DMS 273 (cell line): ENCODE measurements around the gene ZC3H7B.
A peak's percentile ranks its signal among the peaks of the same experiment; 100 is the strongest.
"Not testable (repeated sequence)": the region's sequence is repeated elsewhere in the genome, so short reads cannot be mapped to it uniquely, and the experiment has no call there.

ENCODE experiments used
- DNase-seq: peaks from one replicate; lab custom pipeline; 2025; ENCODE audit not compliant: unreplicated experiment; lab: John Stamatoyannopoulos, UW

ZC3H7B gene, protein sequence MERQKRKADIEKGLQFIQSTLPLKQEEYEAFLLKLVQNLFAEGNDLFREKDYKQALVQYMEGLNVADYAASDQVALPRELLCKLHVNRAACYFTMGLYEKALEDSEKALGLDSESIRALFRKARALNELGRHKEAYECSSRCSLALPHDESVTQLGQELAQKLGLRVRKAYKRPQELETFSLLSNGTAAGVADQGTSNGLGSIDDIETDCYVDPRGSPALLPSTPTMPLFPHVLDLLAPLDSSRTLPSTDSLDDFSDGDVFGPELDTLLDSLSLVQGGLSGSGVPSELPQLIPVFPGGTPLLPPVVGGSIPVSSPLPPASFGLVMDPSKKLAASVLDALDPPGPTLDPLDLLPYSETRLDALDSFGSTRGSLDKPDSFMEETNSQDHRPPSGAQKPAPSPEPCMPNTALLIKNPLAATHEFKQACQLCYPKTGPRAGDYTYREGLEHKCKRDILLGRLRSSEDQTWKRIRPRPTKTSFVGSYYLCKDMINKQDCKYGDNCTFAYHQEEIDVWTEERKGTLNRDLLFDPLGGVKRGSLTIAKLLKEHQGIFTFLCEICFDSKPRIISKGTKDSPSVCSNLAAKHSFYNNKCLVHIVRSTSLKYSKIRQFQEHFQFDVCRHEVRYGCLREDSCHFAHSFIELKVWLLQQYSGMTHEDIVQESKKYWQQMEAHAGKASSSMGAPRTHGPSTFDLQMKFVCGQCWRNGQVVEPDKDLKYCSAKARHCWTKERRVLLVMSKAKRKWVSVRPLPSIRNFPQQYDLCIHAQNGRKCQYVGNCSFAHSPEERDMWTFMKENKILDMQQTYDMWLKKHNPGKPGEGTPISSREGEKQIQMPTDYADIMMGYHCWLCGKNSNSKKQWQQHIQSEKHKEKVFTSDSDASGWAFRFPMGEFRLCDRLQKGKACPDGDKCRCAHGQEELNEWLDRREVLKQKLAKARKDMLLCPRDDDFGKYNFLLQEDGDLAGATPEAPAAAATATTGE

DNA sequence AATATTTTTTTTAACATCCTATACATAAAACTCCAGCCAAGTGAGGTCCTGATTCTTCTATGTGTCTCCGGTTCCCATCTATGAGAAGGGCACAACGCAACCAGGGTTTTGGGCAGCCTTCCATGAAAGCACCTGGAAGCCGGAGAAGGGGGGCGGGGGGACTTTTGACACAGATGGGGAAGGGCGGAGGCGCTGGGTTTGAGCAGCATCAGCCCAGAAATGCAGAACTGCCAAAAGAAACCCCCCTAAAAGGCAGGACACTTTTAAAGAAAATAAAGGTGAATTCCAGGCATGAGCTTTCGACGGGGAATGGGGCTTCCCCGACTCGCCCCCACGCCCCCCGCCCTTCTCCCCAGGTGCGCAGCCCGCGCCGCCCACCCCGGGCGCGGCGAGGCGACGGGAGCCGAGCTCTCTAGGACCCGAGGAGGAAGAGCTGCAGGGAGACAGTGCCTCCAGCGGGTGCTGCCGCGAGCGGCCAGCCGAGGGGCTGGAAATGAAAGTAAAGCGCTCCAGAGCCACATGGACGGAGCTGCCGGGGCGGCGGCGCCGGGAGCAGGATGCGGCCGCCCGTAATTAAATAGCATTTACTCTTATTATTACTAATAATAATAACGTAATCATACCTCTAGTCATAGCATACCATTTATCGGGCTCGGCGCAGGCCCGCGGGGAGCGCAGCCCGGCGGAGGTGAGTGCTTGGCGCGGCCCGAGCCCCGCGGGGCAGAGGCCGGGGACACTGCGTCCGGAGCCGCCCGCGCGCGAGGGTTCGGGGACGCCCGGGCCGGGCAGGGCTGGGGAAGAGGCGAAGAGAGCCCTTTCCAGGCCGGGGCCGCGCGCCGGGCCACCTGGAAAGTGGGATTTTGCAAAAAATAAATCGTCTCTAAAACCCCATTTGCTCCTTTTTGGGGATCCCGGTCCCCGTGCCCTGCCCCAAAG is at the start of gene ZC3H7B:
Gene ZC3H7B (plus strand): TSS at position 441 of the 936 bp plus-strand sequence. CDS start 19,136 bp downstream, outside the sequence.
- peak; percentile 88 for DNase-seq

DNA sequence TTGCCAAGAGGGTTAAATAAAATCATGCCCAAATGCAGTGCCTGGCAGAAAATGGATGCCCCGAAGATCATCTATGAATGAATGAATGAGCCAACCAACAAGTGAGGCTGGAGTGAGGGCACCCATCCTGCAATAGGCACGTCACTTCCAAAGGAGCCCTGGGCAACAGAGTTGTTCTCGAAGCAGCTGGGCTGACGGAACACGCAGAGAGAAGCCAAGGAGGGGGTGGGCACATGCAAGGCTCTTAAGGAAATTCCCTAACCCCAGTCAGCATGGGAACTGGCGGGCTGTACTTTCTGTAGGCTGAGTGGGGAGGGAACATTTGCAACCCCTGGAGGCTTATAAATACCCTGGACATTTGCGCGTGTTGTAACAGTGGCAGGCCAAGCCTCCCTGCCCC is 49.0 kb upstream of the ZC3H7B start:
- no peak for DNase-seq

DNA sequence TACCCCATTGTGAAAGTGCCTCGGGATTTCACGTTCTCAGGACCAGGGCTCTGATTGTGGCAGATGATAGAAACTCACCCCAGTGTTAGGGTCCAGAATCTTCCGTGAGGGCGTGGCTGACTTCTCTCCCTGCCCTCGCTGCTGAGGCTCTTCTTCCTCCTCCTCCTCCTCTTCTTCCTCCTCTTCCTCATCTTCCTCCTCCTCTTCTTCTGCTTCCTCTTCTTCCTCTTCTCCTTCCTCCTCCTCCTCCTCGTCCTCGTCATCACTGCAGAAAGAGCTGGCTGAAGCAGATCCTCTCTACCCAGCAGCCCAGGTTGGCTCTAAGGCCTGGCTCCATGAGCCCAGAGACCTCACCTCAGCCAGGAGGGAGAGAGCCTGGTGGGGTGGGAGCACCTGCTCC is 47.1 kb upstream of the ZC3H7B start:
- DNase-seq, result no peak

DNA sequence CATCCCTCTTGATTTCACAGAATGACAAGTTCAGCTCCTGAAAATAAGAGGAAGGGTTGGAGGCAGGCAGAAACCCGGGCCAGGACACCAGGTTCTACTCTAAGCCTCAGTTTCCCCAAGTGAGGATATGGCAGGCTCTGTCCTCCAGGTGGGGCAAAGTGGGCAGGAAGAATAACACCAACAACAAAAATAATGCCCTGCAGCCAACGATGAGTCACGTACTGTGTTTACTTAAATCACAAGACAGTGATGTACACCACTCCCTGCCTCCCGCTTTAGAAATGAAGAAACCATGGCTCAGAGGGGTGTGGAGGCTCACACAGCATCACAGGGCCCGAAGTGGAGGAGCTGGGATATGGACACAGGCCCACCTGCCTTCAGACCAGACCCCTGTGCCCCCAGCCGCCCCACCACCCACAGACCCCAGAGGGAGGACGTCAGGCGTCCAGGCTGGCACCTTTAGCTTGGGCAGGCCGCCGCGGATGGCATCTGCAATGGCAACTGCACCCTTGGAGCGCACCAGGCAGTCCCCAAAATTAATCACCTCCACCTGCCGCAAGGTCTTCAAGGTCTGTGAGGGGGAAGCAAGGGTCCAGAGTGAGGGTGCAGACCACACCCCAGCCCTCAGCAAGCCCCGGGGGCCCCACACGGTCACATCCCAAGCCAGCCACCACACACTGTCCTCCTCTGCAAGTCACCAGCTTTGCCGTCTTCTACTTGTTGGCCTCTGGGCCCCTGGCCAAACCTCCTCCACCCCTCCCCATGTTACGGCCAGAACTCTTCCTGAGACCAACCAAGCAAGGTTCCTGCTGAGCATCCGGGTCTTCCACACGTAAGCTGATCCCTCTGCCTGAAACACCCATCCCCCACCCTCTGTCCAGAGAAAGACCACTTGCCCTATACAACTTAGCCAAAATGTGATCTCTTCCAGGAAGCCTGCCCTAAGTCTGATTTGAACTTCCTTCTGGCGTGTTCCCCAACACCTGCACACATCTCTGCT is 44.8 kb upstream of the ZC3H7B start:
- DNase-seq, result no peak

DNA sequence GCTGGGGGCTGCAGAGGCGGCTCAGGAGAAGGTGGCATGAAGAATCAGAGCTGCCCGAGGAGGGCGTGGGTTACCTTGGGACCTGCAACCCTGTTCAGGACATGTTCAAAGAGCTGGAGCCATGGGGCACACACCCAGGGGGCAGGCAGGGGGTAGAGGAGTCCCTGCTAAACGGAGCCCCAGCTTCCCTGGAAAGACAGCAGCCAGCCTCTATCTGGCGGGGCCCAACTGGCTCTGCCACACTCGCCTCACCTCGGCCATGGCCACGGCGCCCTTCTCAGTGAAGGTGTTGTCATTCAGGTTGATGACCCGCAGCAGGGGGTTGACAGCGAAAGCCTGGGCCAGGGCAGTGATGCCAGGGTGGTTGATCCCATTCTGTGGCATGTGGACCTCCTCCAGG is 43.6 kb upstream of the ZC3H7B start:
- no peak for DNase-seq

DNA sequence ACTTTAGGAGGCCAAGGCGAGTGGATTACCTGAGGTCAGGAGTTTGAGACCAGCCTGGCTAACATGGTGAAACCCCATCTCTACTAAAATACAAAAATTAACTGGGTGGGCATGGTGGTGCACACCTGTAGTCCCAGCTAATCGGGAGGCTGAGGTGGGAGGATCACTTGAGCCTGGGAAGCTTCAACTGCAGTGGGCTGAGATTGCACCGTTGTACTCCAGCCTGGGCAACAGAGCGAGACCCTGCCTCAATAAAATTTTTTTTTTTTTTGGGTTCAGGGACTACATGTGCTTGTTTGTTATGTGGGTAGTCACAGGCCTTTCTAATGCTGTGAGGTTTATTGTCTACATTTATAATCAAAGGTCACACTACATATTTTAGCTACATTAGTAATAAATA is 41.6 kb upstream of the ZC3H7B start:
- DNase-seq, result not testable (repeated sequence)

DNA sequence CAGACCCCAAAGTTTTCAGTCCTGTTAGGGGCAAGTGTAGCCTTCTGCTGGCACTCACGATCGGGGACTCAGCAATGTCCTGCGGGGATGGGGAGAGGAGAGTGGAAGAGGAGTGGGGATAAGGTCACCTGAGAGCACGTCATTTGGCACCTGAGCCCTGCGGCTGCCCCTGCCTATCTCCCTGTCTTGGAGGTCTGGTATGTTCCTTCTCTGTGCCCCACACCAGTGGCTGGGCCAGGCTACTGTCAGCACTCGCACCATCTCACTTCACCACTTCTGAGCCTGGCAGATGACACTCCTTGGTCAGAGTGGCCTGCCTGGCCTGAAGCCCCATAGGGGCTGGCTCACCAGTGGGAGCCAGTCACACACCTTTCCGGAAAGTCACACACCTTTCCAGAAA is 40.5 kb upstream of the ZC3H7B start:
- DNase-seq, result no peak

DNA sequence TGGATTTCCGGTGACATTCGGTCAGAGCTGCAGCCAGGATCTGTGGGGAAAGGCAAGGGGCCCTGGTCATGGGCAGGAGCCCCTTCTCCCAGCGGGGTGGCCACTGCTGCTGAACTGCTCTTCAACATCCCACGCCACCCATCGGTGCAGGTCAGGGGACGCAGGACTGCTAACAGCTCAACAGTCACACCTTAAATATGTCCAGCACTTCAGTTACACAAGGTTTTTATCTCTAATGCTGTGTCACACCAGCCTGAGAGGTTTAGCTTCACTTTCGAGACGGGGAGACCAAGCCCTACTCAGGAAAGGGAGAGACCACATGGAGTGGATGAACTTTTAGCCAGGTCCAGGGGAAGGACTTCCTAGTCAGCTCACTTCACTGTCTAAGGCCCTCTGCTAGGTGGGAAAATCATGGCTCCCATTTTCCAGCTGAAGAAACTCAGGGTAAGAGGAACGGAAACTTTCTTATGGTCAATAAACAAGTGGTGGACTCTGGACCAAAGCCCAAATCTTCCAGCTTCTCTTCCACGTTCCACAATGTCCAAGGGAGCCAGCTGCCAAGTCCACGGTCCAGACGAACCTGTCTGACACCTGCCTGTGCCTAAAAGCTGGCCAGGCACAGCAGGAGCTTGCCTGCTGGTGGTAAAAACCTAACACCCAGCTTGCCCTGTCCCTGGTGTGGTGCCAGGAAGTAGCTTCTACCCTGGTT is 39.6 kb upstream of the ZC3H7B start:
- DNase-seq, result no peak

DNA sequence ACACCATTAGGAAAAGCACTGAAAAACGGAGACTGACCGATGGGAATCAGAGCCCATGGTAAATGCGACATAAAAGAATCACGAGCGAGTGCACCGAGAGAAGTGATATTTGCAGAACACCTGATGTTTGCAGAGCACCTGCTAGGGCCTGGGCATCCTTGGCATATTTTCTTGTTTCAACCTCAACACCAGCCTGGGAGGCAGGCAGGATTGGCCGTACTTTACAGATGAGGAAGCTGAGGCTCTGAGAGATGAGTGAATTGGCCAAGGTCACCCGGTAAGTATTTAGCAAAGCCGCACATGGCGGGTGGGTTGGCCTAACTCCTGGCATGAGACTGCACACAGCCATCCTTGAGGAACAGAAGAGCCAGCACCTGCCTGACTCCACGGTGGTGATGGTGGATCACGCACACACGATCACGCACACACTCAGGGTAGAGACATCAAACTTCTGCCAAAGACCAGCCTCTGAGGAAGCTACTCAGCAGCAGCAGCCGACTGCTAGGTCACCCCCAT is 39.0 kb upstream of the ZC3H7B start:
- DNase-seq, result no peak

DNA sequence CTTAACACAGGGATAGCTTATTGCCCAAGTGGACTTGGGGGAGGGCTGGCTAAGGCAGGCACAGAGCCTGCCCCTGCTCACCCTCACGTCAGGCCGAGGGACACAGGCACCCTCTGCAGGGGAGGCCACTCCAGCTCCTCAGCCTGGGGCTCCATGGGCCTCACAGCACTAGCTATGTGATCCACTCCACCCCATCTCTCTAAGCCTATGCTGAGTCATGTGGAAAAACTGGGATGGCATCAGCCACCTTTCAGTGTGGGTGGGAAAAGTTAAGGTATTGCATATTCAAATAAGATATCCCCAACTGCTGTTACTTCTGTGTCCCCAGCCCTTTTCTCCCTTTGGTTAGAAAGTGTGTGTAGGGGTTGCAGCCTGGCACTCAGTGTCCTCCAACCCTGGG is 37.6 kb upstream of the ZC3H7B start:
- DNase-seq, result no peak

DNA sequence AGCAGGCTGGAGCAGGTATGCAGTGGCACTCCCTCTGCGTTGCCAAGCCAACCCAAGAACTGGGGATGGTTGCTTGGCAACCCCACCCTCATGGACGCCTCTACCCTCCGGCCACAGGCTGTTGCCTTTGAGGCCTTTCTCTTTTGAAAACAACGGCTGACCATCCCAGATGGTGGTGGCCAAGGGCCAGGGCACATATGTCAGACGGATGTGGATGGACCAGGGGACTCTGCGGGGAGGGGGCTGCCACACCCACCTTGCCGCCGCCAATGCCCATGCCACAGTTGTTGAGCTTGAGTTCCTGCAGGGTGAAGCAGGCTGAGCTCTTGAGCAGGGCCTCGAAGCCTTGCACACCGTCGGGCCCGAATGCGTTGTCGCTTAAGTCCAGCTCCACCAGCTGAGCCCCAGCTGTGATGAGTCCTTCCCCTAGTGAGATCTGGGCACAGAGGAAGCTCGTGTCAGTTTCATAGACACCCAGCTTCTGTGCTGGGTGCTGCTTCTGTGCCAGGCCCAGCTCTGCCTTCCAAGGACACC is 36.9 kb upstream of the ZC3H7B start:
- DNase-seq, result no peak

DNA sequence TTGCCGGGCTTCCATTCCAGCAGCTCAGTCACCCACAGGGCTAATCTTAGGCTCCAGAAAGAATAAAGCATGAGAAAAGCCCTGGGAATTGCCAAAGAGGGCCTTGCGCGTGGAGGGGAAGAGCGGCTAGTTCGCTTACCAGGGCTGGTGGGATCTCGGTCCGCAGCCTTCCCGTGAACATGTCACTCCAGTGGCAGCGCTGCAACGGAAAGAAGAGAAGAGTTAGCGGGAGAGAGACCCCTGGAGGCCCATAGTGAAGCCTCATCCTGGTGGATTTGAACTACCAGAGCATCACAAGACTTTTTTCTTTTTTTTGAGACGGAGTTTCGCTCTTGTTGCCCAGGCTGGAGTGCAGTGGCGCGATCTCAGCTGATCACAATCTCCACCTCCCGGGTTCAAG is 33.4 kb upstream of the ZC3H7B start:
- DNase-seq, result no peak

DNA sequence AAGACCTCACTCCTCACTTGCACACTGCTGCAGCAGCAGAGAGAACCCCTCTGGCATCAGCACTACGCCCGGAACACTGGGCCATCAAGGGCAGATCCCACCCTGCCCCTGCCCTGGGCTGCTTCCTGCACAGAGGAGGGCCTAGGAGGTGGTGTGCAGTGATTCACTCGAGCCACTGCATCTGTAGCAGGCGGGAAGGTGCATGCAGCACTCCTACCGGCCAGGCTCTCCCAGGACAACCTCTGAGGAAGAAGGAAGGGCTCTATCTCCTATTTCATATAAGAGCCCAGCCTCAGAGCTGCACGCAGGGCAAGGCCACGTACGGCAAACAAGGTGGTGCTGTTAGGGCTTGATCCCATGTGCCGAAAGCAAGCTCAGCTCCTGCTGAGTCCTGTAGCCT is 29.5 kb upstream of the ZC3H7B start:
- no peak for DNase-seq

DNA sequence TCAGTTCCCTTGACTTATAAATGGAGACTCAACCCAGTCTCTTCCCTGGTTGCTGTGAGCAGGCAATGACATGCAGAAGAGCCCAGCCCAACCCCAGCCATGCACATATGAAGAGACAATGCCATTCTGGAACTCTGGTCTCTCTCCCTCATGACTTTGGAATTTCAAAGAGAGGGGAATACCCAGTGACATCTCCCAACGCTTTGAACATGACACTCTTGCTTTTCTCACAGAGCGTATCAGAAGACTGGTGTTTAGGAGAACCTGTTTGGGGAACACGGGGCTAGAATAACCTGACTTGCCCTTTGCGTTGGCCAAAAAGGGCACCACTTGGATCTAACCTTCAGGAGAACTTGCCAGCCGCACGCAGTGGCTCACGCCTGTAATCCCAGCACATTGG is 28.2 kb upstream of the ZC3H7B start:
- no peak for DNase-seq

DNA sequence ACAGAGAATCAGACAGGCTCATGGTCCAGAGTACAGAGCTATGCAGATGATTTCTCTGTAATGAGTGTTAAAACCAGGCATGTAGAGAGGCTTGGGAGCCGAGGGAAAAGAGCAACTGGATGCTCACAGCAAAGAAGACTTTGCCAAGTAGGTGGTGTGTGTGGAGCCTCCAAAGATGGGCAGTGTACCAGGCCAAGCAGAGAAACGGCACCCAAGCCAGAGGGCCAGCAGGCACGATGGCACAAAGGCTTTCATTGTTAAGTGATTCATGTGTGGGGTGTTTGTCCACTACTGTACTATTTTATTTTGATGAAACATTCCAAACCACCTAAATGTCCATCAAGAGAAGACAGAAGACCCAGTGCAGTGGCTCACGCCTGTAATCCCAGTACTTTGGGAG is 26.5 kb upstream of the ZC3H7B start:
- no peak for DNase-seq

DNA sequence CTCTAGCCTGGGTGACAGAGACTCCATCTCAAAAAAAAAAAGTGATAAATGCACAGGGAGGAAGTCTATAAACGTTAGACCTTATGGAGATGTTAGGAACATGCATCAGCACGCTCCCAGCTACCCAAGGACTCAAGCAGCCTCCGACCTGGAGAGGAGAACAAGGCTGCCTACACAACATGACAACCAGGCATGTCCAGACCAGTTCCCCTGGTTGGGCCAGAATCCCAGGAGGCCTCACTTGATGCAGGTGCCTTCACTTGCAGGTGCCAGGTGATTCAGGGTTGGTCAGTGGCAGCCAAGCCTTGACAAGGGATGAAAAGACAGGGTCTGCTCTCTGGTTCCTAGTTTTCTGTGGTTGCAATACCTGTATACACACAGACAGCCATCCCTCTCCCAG is 21.3 kb upstream of the ZC3H7B start:
- no peak for DNase-seq

DNA sequence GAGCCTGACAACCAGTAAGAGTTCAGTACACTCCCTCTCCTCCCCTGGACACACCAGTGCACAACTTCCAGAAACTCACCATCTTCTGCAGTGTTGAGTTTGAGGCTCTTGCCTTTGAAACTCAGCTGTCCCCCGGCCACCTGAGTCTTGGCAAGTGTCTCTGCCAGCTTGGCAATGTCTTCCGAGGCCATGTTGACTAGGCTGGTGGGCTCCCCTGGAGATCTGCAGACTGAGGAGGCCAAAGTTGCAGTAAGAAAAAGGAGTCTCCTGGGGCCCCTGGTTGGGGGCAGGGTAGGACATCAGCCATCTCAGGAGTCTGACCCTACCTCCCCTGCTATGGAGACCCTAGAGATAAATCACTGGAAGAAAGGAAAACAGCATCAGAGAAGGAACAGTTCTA is 20.5 kb upstream of the ZC3H7B start:
- DNase-seq, result no peak

DNA sequence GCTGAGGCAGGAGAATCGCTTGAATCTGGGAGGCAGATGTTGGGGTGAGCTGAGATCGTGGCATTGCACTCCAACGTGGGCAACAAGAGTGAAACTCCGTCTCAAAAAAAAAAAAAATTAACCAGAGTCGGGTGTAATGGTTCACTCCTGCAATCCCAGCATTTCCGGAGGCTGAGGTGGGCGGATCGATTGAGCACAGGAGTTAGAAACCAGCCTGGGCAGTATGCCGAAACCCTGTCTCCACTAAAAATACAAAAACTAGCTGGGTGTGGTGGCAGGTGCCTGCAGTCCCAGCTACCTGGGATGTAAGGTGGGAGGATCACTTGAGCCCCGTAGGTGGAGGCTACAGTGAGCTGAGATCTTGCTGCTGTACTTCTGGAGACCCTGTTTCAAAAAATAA is 16.9 kb upstream of the ZC3H7B start:
- DNase-seq, result no peak

DNA sequence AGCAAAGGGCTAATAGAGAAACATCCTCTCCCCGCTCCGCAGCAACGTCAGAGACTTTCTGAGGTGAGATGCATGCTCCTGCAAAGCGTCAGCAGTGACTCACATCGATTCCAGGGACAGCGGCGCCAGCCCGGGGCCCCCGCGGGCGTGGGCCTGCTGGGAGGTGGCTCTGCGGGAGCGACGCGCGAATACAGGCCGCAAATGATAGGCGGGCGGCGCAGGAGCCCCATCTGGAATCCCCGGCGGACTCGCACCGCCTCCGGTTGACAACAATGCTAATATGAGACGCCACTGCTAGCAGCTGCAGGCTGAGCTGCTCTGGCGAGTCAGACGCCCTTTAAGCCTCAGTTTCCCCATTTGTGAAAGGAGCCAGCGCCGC is 15.9 kb upstream of the ZC3H7B start:
- peak; percentile 75 for DNase-seq
